Cardiac septum (tissue), 1 donor: ENCODE measurements around the gene SLC31A2. TPM values are rescaled to one million over a fixed set of nuclear protein-coding genes. Genes with fewer than 3 reads are reported as not detected.
"Not testable (repeated sequence)": the region's sequence is repeated elsewhere in the genome, so short reads cannot be mapped to it uniquely, and the experiment has no call there.

Source experiments
- DNase-seq: peaks from one replicate; pipeline ENCODE4 v3.0.0-alpha.2; 2020; ENCODE audit warnings: low spot score
- intact Hi-C: fragments of 100-400 bp; cut with DNase I; formaldehyde crosslinking; loops from one replicate; pipeline ENCODE4 v1.14.0; 2022
- total RNA-seq: library from RNA; stranded (reverse); fragmentation: NEBNext Ultra II Directional; extraction: Animal tissue kit (Norgen Biotek cat#: 25700); gene quantifications from one replicate; pipeline ENCODE4 v1.2.1, GENCODE V29; 2021
- donor health status: DM: no; HTN: no; CAD: no.

Gene SLC31A2
- total RNA-seq, 1 donor from 2014 or later, result 4.7 TPM

GRCh38 chr9:113148781-113149510 lies 1.9 kb upstream of the SLC31A2 start:
- intact Hi-C loops, result no loop called here
- no peak for DNase-seq

GRCh38 chr9:113149561-113149960 lies 1.2 kb upstream of the SLC31A2 start:
- DNase-seq, intact Hi-C loops: not testable (repeated sequence)

DNA sequence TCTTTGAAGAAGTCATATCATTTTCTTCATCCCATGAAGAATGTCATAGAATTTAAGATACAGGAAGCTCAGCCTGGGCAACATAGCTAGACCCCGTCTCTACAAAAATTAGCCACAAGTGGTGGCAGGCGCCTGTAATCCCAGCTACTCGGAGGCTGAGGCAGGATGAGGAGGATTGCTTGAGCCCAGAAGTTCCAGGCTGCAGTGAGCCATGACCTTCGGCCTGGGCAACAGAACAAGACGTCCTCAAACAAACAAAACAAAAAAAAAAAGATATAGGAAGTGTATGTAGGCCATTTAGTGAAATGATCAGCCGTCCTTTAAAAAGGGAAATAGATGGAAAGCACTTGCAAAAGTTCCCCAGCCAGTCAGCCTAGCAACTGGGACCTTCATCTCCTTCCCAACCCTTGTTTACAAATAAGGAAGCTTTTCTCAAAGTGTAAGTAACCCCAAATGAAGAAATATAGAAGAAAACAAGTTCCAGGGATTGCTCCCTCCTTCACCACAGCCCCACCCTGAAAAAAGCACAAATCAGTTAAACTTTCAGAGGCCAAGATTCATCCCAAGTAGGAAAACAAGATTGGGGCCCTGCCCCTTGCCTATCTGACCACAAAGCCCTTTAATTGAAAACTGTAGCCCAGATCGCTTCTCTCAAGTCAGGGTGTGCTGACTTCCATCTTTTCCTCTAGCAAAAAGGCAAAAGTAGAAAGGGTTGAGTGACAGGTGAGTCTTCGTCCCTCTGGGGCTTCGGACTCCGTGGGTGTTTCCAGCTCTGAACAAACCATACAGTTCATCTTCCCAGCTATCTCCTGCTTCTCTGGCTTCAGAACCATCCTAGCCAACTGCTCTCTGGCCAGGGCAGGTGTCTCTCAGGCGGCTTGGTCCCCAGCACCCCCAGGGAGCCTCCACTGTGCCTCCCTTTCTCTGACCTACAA lies 1.2 kb downstream of the SLC31A2 start:
- intact Hi-C loops, result no loop called here
- DNase-seq, result no peak

- intact Hi-C loops, result no loop called here
- DNase-seq, result no peak
These were observed 1.9 kb downstream of the SLC31A2 start for GRCh38 chr9:113152699-113153098.

DNA sequence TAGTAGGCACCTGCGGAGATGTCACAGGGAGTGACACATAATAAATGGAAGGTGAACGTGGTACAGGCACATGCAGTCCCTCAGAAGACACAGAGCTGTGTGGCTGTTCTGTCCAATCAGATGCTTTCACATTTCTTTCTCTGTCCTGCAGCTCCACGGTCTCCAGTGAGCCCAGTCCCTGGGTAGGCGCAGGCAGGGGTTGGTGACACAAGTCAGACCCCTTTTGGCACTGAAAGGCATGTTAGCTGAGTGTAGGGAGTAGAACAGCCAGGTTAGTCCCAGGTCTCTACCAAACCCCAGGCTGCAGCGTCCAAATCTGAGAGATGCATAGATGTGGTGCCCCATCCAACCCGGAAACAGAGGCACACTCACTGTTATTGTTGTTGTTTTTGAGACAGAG lies 2.8 kb downstream of the SLC31A2 start:
- no peak for DNase-seq
- intact Hi-C loops, result no loop called here

- no peak for DNase-seq
- intact Hi-C loops, result no loop called here
These were observed 3.7 kb downstream of the SLC31A2 start for GRCh38 chr9:113154471-113154870.

- intact Hi-C loops, result no loop called here
- DNase-seq, result no peak
These were observed 4.1 kb downstream of the SLC31A2 start for GRCh38 chr9:113154946-113155345.

- DNase-seq, result no peak
- intact Hi-C loops, result no loop called here
These were observed 5.2 kb downstream of the SLC31A2 start for GRCh38 chr9:113155911-113156588.

DNA sequence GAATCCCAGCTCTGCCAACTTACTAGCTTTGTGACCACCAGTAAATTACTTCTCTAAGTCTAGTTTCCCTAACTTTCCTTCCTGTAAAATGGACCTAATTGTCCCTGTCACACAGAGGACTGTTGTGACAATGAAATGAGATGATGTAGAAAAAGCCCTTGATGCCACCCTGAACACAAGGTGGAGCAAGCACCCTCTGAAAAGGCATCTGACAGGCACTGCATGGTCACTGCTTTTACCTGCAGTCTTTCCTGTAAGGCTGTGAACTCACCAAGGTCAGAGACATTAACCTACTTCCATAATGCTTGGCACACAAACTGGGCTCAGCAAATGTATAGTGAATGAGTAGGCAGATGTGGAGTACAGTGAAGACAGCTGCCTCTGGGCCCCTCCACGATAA lies 6.1 kb downstream of the SLC31A2 start:
- intact Hi-C loops, result no loop called here
- DNase-seq, result no peak

- intact Hi-C loops, result no loop called here
- DNase-seq, result no peak
These were observed 7.6 kb downstream of the SLC31A2 start for GRCh38 chr9:113158446-113158845.

DNA sequence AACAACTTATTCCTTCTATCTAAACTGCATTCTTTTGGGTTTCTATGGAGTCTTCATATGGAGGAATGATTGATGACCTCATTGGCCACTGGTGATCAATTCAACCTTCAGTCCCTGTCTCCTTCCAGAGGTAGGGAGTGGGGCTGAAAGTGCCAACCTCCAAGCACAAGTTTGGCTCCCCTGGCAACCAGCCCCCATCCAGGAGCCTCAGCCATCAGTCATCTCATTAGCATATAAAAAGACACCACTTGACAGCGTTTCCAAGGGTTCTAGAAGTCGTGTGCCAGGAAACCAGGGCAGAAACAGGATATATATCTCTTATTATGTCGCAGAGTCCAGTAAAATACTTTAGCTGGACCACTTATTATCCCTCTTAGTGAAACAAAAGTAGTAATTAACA lies 9.8 kb downstream of the SLC31A2 start:
- DNase-seq, result no peak
- intact Hi-C loops, result no loop called here

GRCh38 chr9:113163001-113163400 lies 12.2 kb downstream of the SLC31A2 start:
- intact Hi-C loops, result no loop called here
- DNase-seq, result no peak

DNA sequence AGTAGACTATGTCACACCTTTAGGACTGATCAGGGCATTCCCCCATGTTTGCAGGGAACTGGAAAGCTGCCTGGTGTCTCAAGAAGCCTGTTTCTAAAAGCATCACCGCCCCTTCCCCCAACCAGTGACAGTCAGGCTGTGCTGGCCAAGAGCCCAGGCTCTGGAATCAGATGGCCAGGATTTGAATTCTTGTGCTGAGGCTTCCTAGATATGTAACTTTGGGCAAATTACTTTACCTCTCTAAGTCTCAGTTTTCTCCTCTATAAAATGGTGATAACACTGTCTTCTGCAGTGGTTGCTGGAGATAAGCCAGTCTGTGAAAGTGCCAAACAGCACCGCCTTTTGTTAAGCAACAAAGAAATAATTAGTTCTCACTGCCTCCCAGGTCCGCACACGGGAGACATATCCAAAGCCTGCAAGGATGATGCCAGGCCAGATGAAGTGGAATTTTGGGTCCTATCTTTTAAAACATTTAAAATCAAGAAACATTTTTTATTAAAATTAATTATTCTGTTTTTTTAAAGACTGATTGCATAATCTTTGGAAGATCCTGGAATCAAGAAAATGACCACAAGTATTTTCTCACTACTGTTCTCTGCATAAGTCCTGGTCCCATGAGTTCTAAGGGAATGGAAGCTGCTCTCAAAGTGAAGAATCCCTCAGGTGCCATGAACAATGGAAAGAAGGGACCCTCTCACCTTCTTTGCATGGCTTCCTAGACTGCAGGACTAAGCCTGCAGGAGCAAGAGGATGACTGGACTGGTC lies 13.9 kb downstream of the SLC31A2 start:
- DNase-seq, result no peak
- intact Hi-C loops, result no loop called here

- DNase-seq, result no peak
- intact Hi-C loops, result no loop called here
These were observed 15.2 kb downstream of the SLC31A2 start for GRCh38 chr9:113166039-113166438.

- intact Hi-C loops, result no loop called here
- DNase-seq, result no peak
These were observed 18.0 kb downstream of the SLC31A2 start for GRCh38 chr9:113168809-113169208.

- no peak for DNase-seq
- intact Hi-C loops, result no loop called here
These were observed 22.5 kb downstream of the SLC31A2 start for GRCh38 chr9:113173341-113173740.

- DNase-seq, result no peak
- intact Hi-C loops, result no loop called here
These were observed 26.0 kb downstream of the SLC31A2 start for GRCh38 chr9:113176803-113177202.

DNA sequence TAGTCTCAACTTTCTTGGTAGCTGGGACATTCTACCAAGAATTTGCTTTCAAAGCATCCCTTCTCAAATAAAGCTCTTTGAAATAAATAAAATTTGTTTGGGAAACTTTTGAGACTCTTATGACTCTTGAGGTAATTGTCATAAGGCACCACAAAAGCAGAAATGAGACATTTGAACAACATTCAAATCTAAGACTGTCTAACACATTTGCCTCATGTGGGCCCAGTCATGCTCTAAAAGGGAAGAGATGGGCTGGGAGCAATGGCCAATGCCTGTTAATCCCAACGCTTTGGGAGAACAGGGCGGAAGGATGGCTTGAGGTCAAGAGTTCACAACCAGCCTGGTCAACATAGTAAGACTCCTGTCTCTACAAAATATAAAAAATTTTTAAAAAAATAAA lies 26.4 kb downstream of the SLC31A2 start:
- intact Hi-C loops, result no loop called here
- no peak for DNase-seq

DNA sequence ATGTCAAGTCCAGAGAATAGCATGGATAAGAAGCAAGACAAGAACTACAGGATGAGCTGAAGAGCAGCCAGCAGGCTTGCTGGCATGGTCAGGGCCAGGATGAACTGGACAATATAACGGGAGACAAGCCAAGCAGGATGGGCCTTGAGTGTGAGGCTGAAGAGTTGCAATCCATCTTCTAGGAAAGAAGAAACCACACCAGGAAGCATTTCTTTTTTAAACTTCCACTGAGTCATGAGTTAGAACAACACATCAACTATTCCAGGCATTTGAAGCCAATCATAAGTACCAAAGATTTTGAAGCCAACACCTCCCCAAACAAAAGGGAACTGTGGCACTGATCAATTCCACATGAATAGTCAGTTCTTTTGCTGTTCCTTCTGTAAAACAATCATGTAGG lies 27.3 kb downstream of the SLC31A2 start:
- DNase-seq, result no peak

GRCh38 chr9:113179839-113180238 lies 29.0 kb downstream of the SLC31A2 start:
- no peak for DNase-seq
- intact Hi-C loops, result no loop called here

More for the DNA sequence above, 27.3 kb downstream of the SLC31A2 start:
- intact Hi-C loops, result no loop called here
